HG03432 (cell line): ENCODE measurements around the gene MAPK4.
A peak's percentile ranks its signal among the peaks of the same experiment; 100 is the strongest.
"Not testable (repeated sequence)": the region's sequence is repeated elsewhere in the genome, so short reads cannot be mapped to it uniquely, and the experiment has no call there.

Experiments
- ATAC-seq: cut with Tn5 transposase; IDR thresholded peaks from one replicate; pipeline ENCODE4 v1.9.1; 2021; ENCODE audit warnings: mild to moderate bottlenecking, moderate library complexity; ENCODE audit not compliant: unreplicated experiment

The MAPK4 gene

GRCh38 chr18:50679656-50680055 lies 119.8 kb downstream of the MAPK4 start:
- ATAC-seq = no peak

DNA sequence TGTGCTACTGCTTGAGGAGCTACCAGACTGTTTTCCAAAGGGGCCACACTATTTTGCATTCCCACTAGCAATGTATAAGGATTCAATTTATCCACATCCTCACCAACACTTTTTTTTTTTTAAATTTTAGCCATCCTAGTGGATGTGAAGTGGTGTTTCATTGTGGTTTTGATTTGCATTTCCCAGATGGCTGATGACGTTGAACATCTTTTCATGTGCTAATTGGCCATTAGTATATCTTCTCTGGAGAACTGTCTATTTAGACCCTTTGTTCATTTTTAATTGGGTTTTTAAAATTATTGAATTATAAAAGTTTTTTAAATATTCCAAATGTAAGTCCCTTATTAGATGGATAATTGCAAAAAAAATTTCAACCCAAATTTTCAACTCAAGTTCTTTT lies 121.1 kb downstream of the MAPK4 start:
- ATAC-seq = no peak

- ATAC-seq = no peak
Measured at GRCh38 chr18:50682852-50683251, 123.0 kb downstream of the MAPK4 start.

DNA sequence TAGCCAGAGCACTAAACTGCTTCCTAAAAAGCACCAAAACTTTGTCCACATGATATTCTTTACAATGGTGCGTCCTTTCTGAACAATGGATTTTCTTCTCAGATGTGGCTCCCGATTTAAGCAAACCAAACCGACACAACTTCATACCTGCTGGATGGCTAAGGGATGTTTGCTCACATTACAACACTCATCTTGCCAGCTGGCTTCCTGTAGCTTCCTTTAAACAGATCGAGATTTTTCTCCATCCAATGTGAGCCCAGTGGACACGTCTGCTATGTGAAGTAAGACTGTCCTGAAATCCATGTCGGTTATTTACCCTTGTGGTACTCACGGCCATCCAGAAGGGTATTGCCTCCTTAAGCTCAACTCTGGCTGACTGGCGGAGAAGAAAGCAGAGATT lies 126.5 kb downstream of the MAPK4 start:
- no peak for ATAC-seq

- no peak for ATAC-seq
Measured at GRCh38 chr18:50687491-50687890, 127.6 kb downstream of the MAPK4 start.

- no peak for ATAC-seq
Measured at GRCh38 chr18:50689578-50689977, 129.7 kb downstream of the MAPK4 start.

DNA sequence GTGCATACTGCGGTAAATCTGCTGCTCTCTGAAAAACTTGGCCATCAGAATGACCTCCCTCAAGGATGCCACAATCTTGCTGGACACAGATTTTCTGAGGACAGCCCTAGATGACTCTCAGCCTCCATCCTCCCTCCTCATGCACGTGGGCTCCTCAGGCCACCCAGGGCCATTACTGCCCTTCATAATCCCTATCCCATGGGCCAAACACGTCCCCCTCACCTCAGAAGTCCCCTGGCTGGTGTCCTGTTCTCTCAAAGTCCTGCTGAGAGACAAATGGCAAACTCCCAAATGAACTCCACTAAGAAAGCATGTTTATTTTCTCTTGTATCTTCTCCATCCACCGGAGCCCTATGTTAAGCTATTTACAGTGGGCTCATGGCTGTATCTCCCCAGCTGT lies 134.3 kb downstream of the MAPK4 start:
- ATAC-seq = no peak

GRCh38 chr18:50695431-50696176 lies 135.7 kb downstream of the MAPK4 start:
- no peak for ATAC-seq

GRCh38 chr18:50696436-50696835 lies 136.5 kb downstream of the MAPK4 start:
- ATAC-seq = peak; percentile 46

GRCh38 chr18:50696929-50697328 lies 137.0 kb downstream of the MAPK4 start:
- ATAC-seq = peak; percentile 86

GRCh38 chr18:50697509-50697908 lies 137.6 kb downstream of the MAPK4 start:
- no peak for ATAC-seq

DNA sequence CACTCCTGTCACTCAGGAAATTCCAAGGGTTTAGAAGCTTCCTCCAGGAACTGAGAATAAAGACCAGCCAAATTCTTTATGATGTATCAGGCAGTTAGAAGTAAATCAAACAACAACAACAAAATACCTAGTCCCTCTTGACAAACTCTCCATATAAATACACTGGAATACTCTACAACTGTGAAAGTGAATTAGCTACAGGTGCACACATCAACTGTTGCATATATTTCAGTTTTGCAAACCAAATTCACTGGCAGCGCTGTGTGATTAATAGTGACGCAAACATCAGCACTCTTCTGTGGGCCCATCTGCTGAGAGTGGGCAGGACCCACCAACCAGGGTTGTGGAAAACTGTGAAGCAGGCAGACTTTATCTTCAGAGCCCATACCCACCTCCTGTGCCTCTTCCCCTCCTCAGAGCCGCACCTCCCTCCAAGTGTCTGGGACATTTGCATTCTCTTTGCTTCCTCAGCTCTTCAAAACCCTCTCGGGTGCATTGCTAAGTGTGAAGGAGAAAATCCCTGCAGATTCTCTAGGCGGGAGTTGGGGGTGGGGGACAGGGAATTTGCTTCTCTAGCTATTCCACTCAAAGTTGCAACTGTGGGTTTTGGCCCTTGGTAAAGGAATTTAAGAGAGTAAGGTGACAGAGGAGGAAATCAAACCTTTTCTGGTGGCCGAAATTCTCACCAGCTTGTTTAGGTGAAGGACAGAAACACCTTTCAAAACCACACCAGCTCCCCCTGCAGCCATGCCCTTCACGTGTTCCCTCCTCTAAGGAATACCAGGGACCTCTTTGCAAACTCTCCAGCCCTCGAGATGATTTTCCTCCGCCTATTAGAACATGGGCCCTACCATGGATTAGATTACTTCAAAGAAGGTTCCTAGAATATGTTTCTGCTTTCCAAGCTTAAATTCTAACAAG lies 140.6 kb downstream of the MAPK4 start:
- ATAC-seq = no peak

- ATAC-seq = no peak
Measured at GRCh38 chr18:50704357-50704940, 144.6 kb downstream of the MAPK4 start.

- no peak for ATAC-seq
Measured at GRCh38 chr18:50706199-50706598, 146.3 kb downstream of the MAPK4 start.

- ATAC-seq = no peak
Measured at GRCh38 chr18:50706651-50707050, 146.8 kb downstream of the MAPK4 start.

- ATAC-seq = not testable (repeated sequence)
Measured at GRCh38 chr18:50707297-50707696, 147.4 kb downstream of the MAPK4 start.

- ATAC-seq = no peak
Measured at GRCh38 chr18:50707855-50708469, 148.1 kb downstream of the MAPK4 start.

- no peak for ATAC-seq
Measured at GRCh38 chr18:50709193-50709592, 149.3 kb downstream of the MAPK4 start.

DNA sequence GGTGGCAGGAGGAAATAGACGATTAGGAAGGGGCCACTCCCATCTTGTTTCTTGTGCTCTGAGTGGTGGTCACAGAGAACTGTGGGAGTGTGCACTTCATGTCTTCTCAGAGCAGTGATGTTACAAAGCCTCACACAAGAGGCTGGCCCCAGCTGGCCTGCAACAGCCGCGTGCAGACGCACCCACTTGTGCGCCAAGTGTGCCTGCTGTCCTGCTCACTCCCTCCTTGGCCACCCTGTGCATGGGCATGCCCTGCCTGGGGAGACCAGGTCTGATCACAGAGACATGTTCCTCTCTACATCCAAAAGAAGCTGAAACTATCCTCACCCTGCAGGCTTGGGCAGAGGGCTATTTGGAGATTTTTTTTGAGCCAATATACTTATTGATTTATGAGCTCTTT lies 151.5 kb downstream of the MAPK4 start:
- no peak for ATAC-seq

- no peak for ATAC-seq
Measured at GRCh38 chr18:50715919-50716318, 156.0 kb downstream of the MAPK4 start.

DNA sequence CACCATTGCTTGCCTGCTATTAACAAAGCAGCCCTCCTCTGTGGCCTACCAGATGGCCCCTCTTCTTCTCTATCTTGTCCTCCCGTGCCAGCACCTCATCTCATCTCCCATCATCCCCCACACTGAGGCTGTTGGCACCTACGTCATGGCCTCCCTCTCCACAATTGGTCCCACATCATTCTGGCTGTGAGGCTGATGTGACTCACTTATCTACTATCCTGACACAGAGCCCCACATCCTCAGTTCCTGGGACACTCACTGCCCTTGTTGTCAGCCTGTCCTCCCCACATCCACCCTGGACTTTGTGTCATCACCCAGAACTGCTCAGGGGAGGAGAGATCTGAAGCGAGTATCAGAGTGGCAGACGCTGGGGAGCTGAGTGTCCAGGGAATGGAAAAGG lies 157.0 kb downstream of the MAPK4 start:
- ATAC-seq = no peak
